ENCODE data around the gene CMTM8. TPM values are rescaled to one million over a fixed set of nuclear protein-coding genes. Genes with fewer than 3 reads are reported as not detected.

The CMTM8 gene
- total and polyA plus RNA-seq, 7 donors = 0.49 to 7.9 (median 4.3) TPM; not detected in 1

- H3K27me3 ChIP-seq = peaks cover 0 to 2% (median 0%) of the 10 kb centered on the region in 3 donors
- H3K4me3 ChIP-seq = no peak overlapping the region
- peaks cover 0 to 4% (median 0%) of the 10 kb centered on the region in 4 donors for H3K9me3 ChIP-seq
- WGBS, 2 donors = 15 to 50% methylated on average over 10 of the region's 10 CpGs
- intact Hi-C loops (cut with DNase I) = no loop called here
- H3K27ac ChIP-seq = no peak overlapping the region
- H3K36me3 ChIP-seq = no peaks in the 10 kb centered on the region
- no peak for DNase-seq
- TF ChIP-seq POLR2A (IDR thresholded peaks at IDR 0.05) (no peak), POLR2AphosphoS5 (IDR thresholded peaks at IDR 0.05) (no peak), EP300 (IDR thresholded peaks at IDR 0.05) (no peak), CTCF (IDR thresholded peaks at IDR 0.05) (no peak)
- no peaks in the 10 kb centered on the region for H3K4me1 ChIP-seq
Observed at GRCh38 chr3:32216172-32216783, 22.2 kb upstream of the CMTM8 start.

- Histone ChIP-seq H3K9me3 (peaks cover 0 to 4% (median 0%) of the 10 kb centered on the region in 4 donors), H3K4me3 (no peak overlapping the region), H3K27ac (no peak overlapping the region), H3K36me3 (no peaks in the 10 kb centered on the region), H3K27me3 (peaks cover 0 to 2% (median 0%) of the 10 kb centered on the region in 3 donors), H3K4me1 (no peaks in the 10 kb centered on the region)
- intact Hi-C loops (cut with DNase I) = no loop called here
- WGBS, 2 donors = 95% methylated on average over 2 of the region's 2 CpGs
- TF ChIP-seq POLR2AphosphoS5 (IDR thresholded peaks at IDR 0.05) (no peak), EP300 (IDR thresholded peaks at IDR 0.05) (no peak), CTCF (IDR thresholded peaks at IDR 0.05) (no peak), POLR2A (IDR thresholded peaks at IDR 0.05) (no peak)
- DNase-seq = no peak
Observed at GRCh38 chr3:32217339-32217738, 21.1 kb upstream of the CMTM8 start.

- Histone ChIP-seq H3K4me3 (no peak overlapping the region), H3K27me3 (peaks cover 0 to 2% (median 0%) of the 10 kb centered on the region in 3 donors), H3K27ac (no peak overlapping the region), H3K4me1 (no peaks in the 10 kb centered on the region), H3K9me3 (peaks cover 0 to 4% (median 0%) of the 10 kb centered on the region in 4 donors), H3K36me3 (no peaks in the 10 kb centered on the region)
- TF ChIP-seq CTCF (IDR thresholded peaks at IDR 0.05) (no peak), EP300 (IDR thresholded peaks at IDR 0.05) (no peak), POLR2A (IDR thresholded peaks at IDR 0.05) (no peak), POLR2AphosphoS5 (IDR thresholded peaks at IDR 0.05) (no peak)
- intact Hi-C loops (cut with DNase I) = no loop called here
- DNase-seq = no peak
- 83 to 96% methylated on average over 4 of the region's 4 CpGs for WGBS, 2 donors
Observed at GRCh38 chr3:32219537-32219936, 18.9 kb upstream of the CMTM8 start.

- TF ChIP-seq POLR2A (IDR thresholded peaks at IDR 0.05) (no peak), EP300 (IDR thresholded peaks at IDR 0.05) (no peak), POLR2AphosphoS5 (IDR thresholded peaks at IDR 0.05) (no peak), CTCF (IDR thresholded peaks at IDR 0.05) (no peak)
- intact Hi-C loops (cut with DNase I) = no loop called here
- peaks cover 0 to 4% (median 0%) of the 10 kb centered on the region in 4 donors for H3K9me3 ChIP-seq
- H3K4me1 ChIP-seq = no peaks in the 10 kb centered on the region
- H3K36me3 ChIP-seq = no peaks in the 10 kb centered on the region
- no peak overlapping the region for H3K4me3 ChIP-seq
- DNase-seq = no peak
- H3K27ac ChIP-seq = no peak overlapping the region
- H3K27me3 ChIP-seq = peaks cover 0 to 2% (median 0%) of the 10 kb centered on the region in 3 donors
- WGBS, 2 donors = 97 to 100% methylated on average over 1 of the region's 1 CpG
Observed at GRCh38 chr3:32220006-32220405, 18.5 kb upstream of the CMTM8 start.

GRCh38 chr3:32222950-32223349, 15.5 kb upstream of the CMTM8 start:
- intact Hi-C loops (cut with DNase I) = no loop called here
- no peak for DNase-seq
- TF ChIP-seq POLR2AphosphoS5 (IDR thresholded peaks at IDR 0.05) (no peak), CTCF (IDR thresholded peaks at IDR 0.05) (no peak), POLR2A (IDR thresholded peaks at IDR 0.05) (no peak)

More at GRCh38 chr3:32222950-32223349, 15.5 kb upstream of the CMTM8 start:
- no peaks in the 10 kb centered on the region for H3K4me1 ChIP-seq
- H3K36me3 ChIP-seq = no peaks in the 10 kb centered on the region
- no peak overlapping the region for H3K27ac ChIP-seq
- peaks cover 0 to 4% (median 0%) of the 10 kb centered on the region in 4 donors for H3K9me3 ChIP-seq
- H3K27me3 ChIP-seq = peaks cover 0 to 2% (median 0%) of the 10 kb centered on the region in 3 donors
- WGBS, 2 donors = 92 to 94% methylated on average over 3 of the region's 3 CpGs
- no peak overlapping the region for H3K4me3 ChIP-seq

All from sigmoid colon (tissue), 7 donors.